ENCODE results near the gene RABL2B.

GRCh38 chr22:50739894-50740293, 43.5 kb downstream of the RABL2B start:
- TF ChIP-seq EP300 (conservative IDR thresholded peaks at IDR 0.05; ENCODE audit: poor library complexity, severe bottlenecking), result no peak
- no peak for TF ChIP-seq CTCF (IDR thresholded peaks at IDR 0.05; ENCODE audit: poor library complexity, severe bottlenecking)

Data from neural cell (in vitro differentiated cells).